HepG2 (cell line): ENCODE results near the gene GUCA1A. TPM values are rescaled to one million over a fixed set of nuclear protein-coding genes. Genes with fewer than 3 reads are reported as not detected.
A peak's percentile ranks its signal among the peaks of the same experiment; 100 is the strongest.

Experiments used
- AHR ChIP-seq: IDR thresholded peaks from 2 replicates; pipeline ENCODE4 v1.6.1; 2018; ENCODE audit warnings: missing genetic modification reagents, missing compliant biosample characterization
- BRD4 ChIP-seq: sonication (generic); formaldehyde crosslinking; IDR thresholded peaks from 2 replicates; pipeline ENCODE4 v1.4.0; 2020; ENCODE audit warnings: missing genetic modification reagents
- BRF2 ChIP-seq: sonication (generic); formaldehyde crosslinking; IDR thresholded peaks from 2 replicates; pipeline ENCODE4 v1.8.1; 2022; ENCODE audit warnings: mild to moderate bottlenecking, missing genetic modification reagents
- DNMT1 ChIP-seq: sonication (generic); formaldehyde crosslinking; IDR thresholded peaks from 2 replicates; pipeline ENCODE4 v1.5.1; 2020; ENCODE audit warnings: mild to moderate bottlenecking, missing genetic modification reagents
- ELF1 ChIP-seq: sonication (generic); formaldehyde crosslinking; IDR thresholded peaks from 2 replicates; pipeline ENCODE4 v1.4.0; 2020; ENCODE audit warnings: missing genetic modification reagents
- FOXA1 ChIP-seq, 2 experiments: fragments of 450-650 bp in 1 of 2; sonication (generic) in 1 of 2; formaldehyde crosslinking in 1 of 2; IDR thresholded peaks; 2 replicates each; pipeline versions ENCODE4 v1.4.0 to v1.6.1; 2016 to 2020; ENCODE audit warnings: missing genetic modification reagents in 1 of 2
- HNRNPH1 ChIP-seq: fragments of 200-400 bp; formaldehyde crosslinking; optimal IDR thresholded peaks from 2 replicates; pipeline ENCODE3; 2017; ENCODE audit warnings: mild to moderate bottlenecking, low read depth, low read length
- HNRNPUL1 ChIP-seq: fragments of 200-400 bp; formaldehyde crosslinking; IDR thresholded peaks from 2 replicates; pipeline ENCODE4 v1.6.1; 2017; ENCODE audit warnings: low read depth, mild to moderate bottlenecking, low read length, moderate library complexity
- HOXA3 ChIP-seq: sonication (generic); formaldehyde crosslinking; IDR thresholded peaks from 2 replicates; pipeline ENCODE4 v1.5.0; 2020; ENCODE audit warnings: missing genetic modification reagents
- JUN ChIP-seq: sonication (generic); formaldehyde crosslinking; IDR thresholded peaks from 2 replicates; pipeline ENCODE4 v1.4.0; 2020; ENCODE audit warnings: mild to moderate bottlenecking, missing genetic modification reagents
- KAT8 ChIP-seq: IDR thresholded peaks from 2 replicates; pipeline ENCODE4 v1.6.1; 2016; ENCODE audit warnings: missing genetic modification reagents, missing compliant biosample characterization
- KLF16 ChIP-seq, 2 experiments: sonication (generic) in 1 of 2; formaldehyde crosslinking in 1 of 2; IDR thresholded peaks; 2 replicates each; pipeline versions ENCODE4 v1.6.1 to v1.8.0; 2016 to 2023; ENCODE audit warnings: missing genetic modification reagents in 2 of 2, missing compliant biosample characterization in 1 of 2
- MAFG ChIP-seq: sonication (generic); formaldehyde crosslinking; IDR thresholded peaks from 2 replicates; pipeline ENCODE4 v1.5.1; 2020; ENCODE audit warnings: mild to moderate bottlenecking, missing genetic modification reagents
- MTF2 ChIP-seq: sonication (generic); formaldehyde crosslinking; IDR thresholded peaks from 2 replicates; pipeline ENCODE4 v1.5.0; 2020; ENCODE audit warnings: missing genetic modification reagents, borderline replicate concordance
- PAX8 ChIP-seq: sonication (generic); formaldehyde crosslinking; IDR thresholded peaks from 2 replicates; pipeline ENCODE4 v1.8.0; 2022; ENCODE audit warnings: mild to moderate bottlenecking, missing genetic modification reagents, borderline replicate concordance
- SIN3B ChIP-seq: fragments of 150-350 bp; IDR thresholded peaks from 2 replicates; pipeline ENCODE4 v1.6.1; 2014; ENCODE audit warnings: low read length
- SNAI1 ChIP-seq: sonication (generic); formaldehyde crosslinking; IDR thresholded peaks from 2 replicates; pipeline ENCODE4 v1.5.0; 2020; ENCODE audit warnings: mild to moderate bottlenecking, missing genetic modification reagents, borderline replicate concordance
- SP4 ChIP-seq: sonication (generic); formaldehyde crosslinking; IDR thresholded peaks from 2 replicates; pipeline ENCODE4 v1.8.1; 2023; ENCODE audit warnings: mild to moderate bottlenecking, missing genetic modification reagents
- SYNCRIP ChIP-seq: fragments of 200-400 bp; formaldehyde crosslinking; IDR thresholded peaks from 2 replicates; pipeline ENCODE4 v1.6.1; 2018; ENCODE audit warnings: mild to moderate bottlenecking, low read depth, low read length; ENCODE audit not compliant: insufficient read depth
- TCF12 ChIP-seq, 2 experiments: fragments of 450-650 bp in 1 of 2; sonication (generic) in 1 of 2; formaldehyde crosslinking in 1 of 2; IDR thresholded peaks; 2 replicates each; pipeline versions ENCODE4 v1.6.1 to v1.8.0; 2017 to 2022; ENCODE audit warnings: antibody characterized with exemption in 1 of 2, mild to moderate bottlenecking in 1 of 2, missing genetic modification reagents in 1 of 2, moderate library complexity in 1 of 2
- THAP11 ChIP-seq: IDR thresholded peaks from 2 replicates; pipeline ENCODE4 v1.6.1; 2016; ENCODE audit warnings: missing biosample characterization, missing genetic modification reagents
- TOPORS ChIP-seq: sonication (generic); formaldehyde crosslinking; IDR thresholded peaks from 2 replicates; pipeline ENCODE4 v1.8.0; 2023; ENCODE audit warnings: mild to moderate bottlenecking, missing genetic modification reagents
- TSC22D2 ChIP-seq: sonication (generic); formaldehyde crosslinking; IDR thresholded peaks from 2 replicates; pipeline ENCODE4 v1.5.1; 2020; ENCODE audit warnings: missing genetic modification reagents, mild to moderate bottlenecking, borderline replicate concordance
- XRCC5 ChIP-seq: fragments of 200-400 bp; formaldehyde crosslinking; optimal IDR thresholded peaks from 2 replicates; pipeline ENCODE3; 2017; ENCODE audit warnings: mild to moderate bottlenecking, low read length
- ZBTB8A ChIP-seq: sonication (generic); formaldehyde crosslinking; IDR thresholded peaks from 2 replicates; pipeline ENCODE4 v1.4.0; 2020; ENCODE audit warnings: mild to moderate bottlenecking, low read depth, missing genetic modification reagents, borderline replicate concordance
- ZNF207 ChIP-seq: fragments of 450-650 bp; IDR thresholded peaks from 2 replicates; pipeline ENCODE4 v1.6.1; 2016; ENCODE audit warnings: antibody characterized with exemption, borderline replicate concordance
- ZNF282 ChIP-seq: fragments of 450-650 bp; IDR thresholded peaks from 2 replicates; pipeline ENCODE4 v1.6.1; 2018; ENCODE audit not compliant: partially characterized antibody
- ZNF333 ChIP-seq: sonication (generic); formaldehyde crosslinking; IDR thresholded peaks from 2 replicates; pipeline ENCODE4 v1.4.0; 2020; ENCODE audit warnings: mild to moderate bottlenecking, missing genetic modification reagents, borderline replicate concordance
- ZNF570 ChIP-seq: sonication (generic); formaldehyde crosslinking; IDR thresholded peaks from 2 replicates; pipeline ENCODE4 v1.4.0; 2020; ENCODE audit warnings: mild to moderate bottlenecking, missing genetic modification reagents, borderline replicate concordance
- ZNF775 ChIP-seq: sonication (generic); formaldehyde crosslinking; IDR thresholded peaks from 2 replicates; pipeline ENCODE4 v1.4.0; 2020; ENCODE audit warnings: missing genetic modification reagents, mild to moderate bottlenecking, moderate library complexity, borderline replicate concordance
- ZNF841 ChIP-seq: sonication (generic); formaldehyde crosslinking; IDR thresholded peaks from 2 replicates; pipeline ENCODE4 v1.8.1; 2023; ENCODE audit warnings: missing genetic modification reagents, borderline replicate concordance
- ZSCAN12 ChIP-seq: sonication (generic); formaldehyde crosslinking; IDR thresholded peaks from 2 replicates; pipeline ENCODE4 v1.9.0; 2021; ENCODE audit warnings: mild to moderate bottlenecking, missing genetic modification reagents
- ZSCAN31 ChIP-seq: sonication (generic); formaldehyde crosslinking; IDR thresholded peaks from 2 replicates; pipeline ENCODE4 v1.5.0; 2020; ENCODE audit warnings: low read depth, mild to moderate bottlenecking, missing genetic modification reagents
- polyA plus RNA-seq, 8 experiments: library from polyadenylated mRNA; depleted of rRNA in 3 of 8; stranded (reverse) in 7 of 8; unstranded in 1 of 8; fragments of >200 nt; fragmentation: Illumina TruSeq in 4 of 8; extraction: Trizol in 4 of 8; gene quantifications; 2 replicates each; pipeline versions ENCODE4 v1.2.1 to v1.2.3, GENCODE V29; 2011 to 2016; ENCODE audit warnings: low read depth in 4 of 8, missing spikeins in 1 of 8, mixed read lengths in 1 of 8; ENCODE audit not compliant: insufficient read depth in 1 of 8
- total RNA-seq, 5 experiments: library from RNA; depleted of rRNA; stranded (reverse); fragments of >200 nt; fragmentation: Illumina TruSeq; extraction: Trizol; gene quantifications; 2 replicates each; pipeline ENCODE4 v1.2.3, GENCODE V29; 2016; ENCODE audit warnings: low read depth in 1 of 5

The GUCA1A gene
- total and polyA plus RNA-seq, 2 of the 13 experiments (the other 11 are each of a cell fraction or from before 2014, with no cell fraction given) = not detected

- TF ChIP-seq THAP11 (CRISPR knock-in tag) = peak; percentile 59
- TF ChIP-seq MAFG = no peak
- TF ChIP-seq ZNF282 = no peak
- TF ChIP-seq ZSCAN31 = no peak; the same call in 1 of the 2 replicates
- TF ChIP-seq SYNCRIP = no peak
- TF ChIP-seq MTF2 (CRISPR knock-in tag) = no peak
- no peak for TF ChIP-seq BRD4 (CRISPR knock-in tag)
- no peak for TF ChIP-seq AHR (CRISPR knock-in tag)
- no peak for TF ChIP-seq SNAI1 (CRISPR knock-in tag)
- no peak for TF ChIP-seq HNRNPH1
- TF ChIP-seq PAX8 (CRISPR knock-in tag) = no peak
- no peak for TF ChIP-seq TOPORS (CRISPR knock-in tag)
- no peak for TF ChIP-seq ZBTB8A (CRISPR knock-in tag)
- TF ChIP-seq ZNF841 (CRISPR knock-in tag) = no peak
- TF ChIP-seq JUN = no peak
- TF ChIP-seq XRCC5 = peak; percentile 56
- TF ChIP-seq HNRNPUL1 = no peak
- 0 out of 4 replicates have a peak, but pooled peaks of 1 of the 2 experiments have one; percentile 38 for TF ChIP-seq KLF16 (CRISPR knock-in tag; IDR thresholded peaks at IDR 0.05)
- no peak for TF ChIP-seq ZNF207
- TF ChIP-seq KAT8 (CRISPR knock-in tag) = peak; percentile 62; the same call in 1 of the 2 replicates
- no peak for TF ChIP-seq SP4 (CRISPR knock-in tag)
- TF ChIP-seq ZNF775 (CRISPR knock-in tag) = no peak
- peak; percentile 58; the same call in 1 of the 2 replicates for TF ChIP-seq SIN3B
- TF ChIP-seq HOXA3 (CRISPR knock-in tag) = no peak
- no peak for TF ChIP-seq FOXA1 (IDR thresholded peaks at IDR 0.05)
- TF ChIP-seq FOXA1 (CRISPR knock-in tag; IDR thresholded peaks at IDR 0.05) = no peak
- peak; percentile 55; the same call in 1 of the 2 replicates for TF ChIP-seq ELF1 (CRISPR knock-in tag)
- TF ChIP-seq ZNF333 (CRISPR knock-in tag) = peak; percentile 74; the same call in 1 of the 2 replicates
- no peak for TF ChIP-seq ZNF570 (CRISPR knock-in tag)
- TF ChIP-seq ZSCAN12 = no peak
- TF ChIP-seq TSC22D2 (CRISPR knock-in tag) = no peak
- TF ChIP-seq BRF2 (CRISPR knock-in tag) = no peak
- no peak for TF ChIP-seq TCF12 (IDR thresholded peaks at IDR 0.05)
- TF ChIP-seq TCF12 (CRISPR knock-in tag; IDR thresholded peaks at IDR 0.05) = no peak
- no peak for TF ChIP-seq DNMT1 (CRISPR knock-in tag)
Measured at GRCh38 chr6:42166444-42167141, 6.6 kb upstream of the GUCA1A start (continued).
